GM12878 (cell line): ENCODE results near the gene XRCC4.

ENCODE experiments used
- CHD1 ChIP-seq: IDR thresholded peaks from 2 replicates; pipeline ENCODE4 v1.6.1; 2012; ENCODE audit warnings: low read depth, low read length, improper control_type of control experiment
- CREB1 ChIP-seq: IDR thresholded peaks from 2 replicates; pipeline ENCODE4 v1.6.1; 2012; ENCODE audit warnings: low read depth, mild to moderate bottlenecking, inconsistent platforms
- CTCF ChIP-seq, 3 experiments: IDR thresholded peaks in 2 of 3; conservative IDR thresholded peaks in 1 of 3; 2 replicates each; pipeline ENCODE4 v1.5.1; 2011; ENCODE audit warnings: low read depth in 3 of 3, low read length in 3 of 3, mild to moderate bottlenecking in 3 of 3, control low read depth in 2 of 3, moderate library complexity in 2 of 3, inconsistent platforms in 1 of 3, mixed read lengths in 1 of 3; ENCODE audit not compliant: control insufficient read depth in 2 of 3, insufficient read depth in 1 of 3; ENCODE audit errors: extremely low read depth in 1 of 3
- EED ChIP-seq: sonication (generic); IDR thresholded peaks from 2 replicates; pipeline ENCODE4 v1.6.1; 2016; ENCODE audit warnings: antibody characterized with exemption, low read depth
- EP300 ChIP-seq, 2 experiments: fragments of 150-350 bp in 1 of 2; IDR thresholded peaks; 2 replicates each; pipeline ENCODE4 v1.6.1; 2011 to 2012; ENCODE audit warnings: low read depth in 2 of 2, low read length in 2 of 2, borderline replicate concordance in 1 of 2, improper control_type of control experiment in 1 of 2, inconsistent platforms in 1 of 2; ENCODE audit not compliant: control insufficient read depth in 1 of 2
- EZH2 ChIP-seq: IDR thresholded peaks from 2 replicates; pipeline ENCODE4 v1.6.1; 2012; ENCODE audit warnings: low read depth, mild to moderate bottlenecking, control low read depth, inconsistent platforms, low read length, borderline replicate concordance; ENCODE audit not compliant: control insufficient read depth
- POLR2A ChIP-seq: IDR thresholded peaks from 2 replicates; pipeline ENCODE4 v1.6.1; 2011; ENCODE audit warnings: low read depth, mild to moderate bottlenecking, low read length
- RBBP5 ChIP-seq: fragments of 200-600 bp; sonication (generic); conservative IDR thresholded peaks from 2 replicates; pipeline ENCODE4 v1.6.1; 2016
- RFX5 ChIP-seq: IDR thresholded peaks from 2 replicates; pipeline ENCODE4 v1.6.1; 2011; ENCODE audit warnings: low read depth, low read length, improper control_type of control experiment
- SP1 ChIP-seq: IDR thresholded peaks from one replicate; pipeline ENCODE4 v1.6.1; 2011; ENCODE audit warnings: low read depth, low read length

GRCh38 chr5:83102364-83102980 is 25.1 kb downstream of the XRCC4 start:
- no peak for TF ChIP-seq CTCF (IDR thresholded peaks at IDR 0.05 in 2 of 3, conservative IDR thresholded peaks at IDR 0.05 in 1 of 3; ENCODE audit: control insufficient read depth in 2 of 3, extremely low read depth in 1 of 3, insufficient read depth in 1 of 3, low read depth in 3 of 3, low read length in 3 of 3)
- no peak for TF ChIP-seq RFX5
- no peak for TF ChIP-seq EED
- no peak for TF ChIP-seq CHD1
- TF ChIP-seq CREB1 = no peak
- TF ChIP-seq EP300 (IDR thresholded peaks at IDR 0.05; ENCODE audit: borderline replicate concordance in 1 of 2, control insufficient read depth in 1 of 2, low read depth in 2 of 2, low read length in 2 of 2) = no peak
- no peak for TF ChIP-seq EZH2
- TF ChIP-seq SP1 = no peak
- no peak for TF ChIP-seq RBBP5
- no peak for TF ChIP-seq POLR2A
